ENCODE results near the gene POU6F2. TPM values are rescaled to one million over a fixed set of nuclear protein-coding genes. Genes with fewer than 3 reads are reported as not detected.
"Not testable (repeated sequence)": the region's sequence is repeated elsewhere in the genome, so short reads cannot be mapped to it uniquely, and the experiment has no call there.

Gene POU6F2
- total and polyA plus RNA-seq, 2 donors: 0.05 to 0.07 TPM

DNA sequence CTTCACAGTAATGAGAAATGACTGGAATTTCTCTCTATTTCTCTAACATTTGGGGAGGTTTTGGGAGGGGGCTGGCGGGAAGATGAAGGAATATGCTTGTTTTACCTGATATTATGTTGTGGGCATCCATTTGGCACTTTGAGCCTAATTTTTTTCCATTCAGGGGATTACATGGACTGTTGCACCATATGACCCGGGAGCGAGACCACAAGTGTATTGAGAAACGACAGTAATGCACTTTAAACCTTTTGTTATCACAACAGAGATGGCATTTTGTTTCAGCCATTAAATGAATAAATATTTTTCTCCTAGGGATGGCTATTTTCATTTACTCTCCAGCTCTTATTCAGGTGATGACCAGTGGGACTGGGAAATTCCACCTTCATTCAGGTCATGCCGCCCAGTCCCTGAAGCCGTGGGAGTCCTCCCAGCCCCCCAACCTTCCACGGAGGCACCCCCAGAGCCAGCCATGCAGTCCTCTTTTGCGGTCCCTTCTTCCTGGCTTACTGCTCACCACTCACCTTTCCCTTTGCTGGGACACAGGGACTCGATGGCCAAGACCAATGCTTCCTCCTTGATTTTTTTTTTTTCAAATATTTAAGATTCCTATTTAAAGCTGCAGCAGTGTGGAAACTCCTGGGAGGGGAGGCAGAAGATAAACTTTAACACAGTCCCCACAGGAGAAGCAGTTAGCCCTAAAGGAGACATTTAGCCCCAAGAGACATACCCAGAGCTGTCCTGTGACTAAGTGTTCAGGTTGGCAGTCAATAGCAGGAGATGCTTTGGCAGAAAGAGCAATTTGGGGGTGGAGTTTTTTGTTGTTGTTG, 397.6 kb downstream of the POU6F2 start:
- Histone ChIP-seq H3K4me3 (ENCODE audit: low read length in 2 of 2) (no peak overlapping the region), H3K4me1 (ENCODE audit: control insufficient read depth in 2 of 2, insufficient read depth in 2 of 2, low read length in 2 of 2) (no peaks in the 10 kb centered on the region), H3K36me3 (ENCODE audit: control insufficient read depth in 2 of 2, insufficient read depth in 2 of 2, low read length in 1 of 2) (no peaks in the 10 kb centered on the region), H3K27me3 (ENCODE audit: control insufficient read depth in 2 of 2, insufficient read depth in 1 of 2, low read length in 1 of 2) (no peaks in the 10 kb centered on the region), H3K9me3 (ENCODE audit: control insufficient read depth in 2 of 2, insufficient read depth in 1 of 2, low read length in 1 of 2) (no peaks in the 10 kb centered on the region), H3K27ac (ENCODE audit: low read depth in 1 of 2, low read length in 1 of 2) (no peak overlapping the region)
- no peak for DNase-seq (ENCODE audit: low read depth in 6 of 9, low spot score in 9 of 9)
- WGBS: 82% methylated on average over 9 of the region's 9 CpGs

GRCh38 chr7:39375874-39376190, 398.1 kb downstream of the POU6F2 start:
- no peak for DNase-seq (ENCODE audit: low read depth in 6 of 9, low spot score in 9 of 9)
- Histone ChIP-seq H3K9me3 (ENCODE audit: control insufficient read depth in 2 of 2, insufficient read depth in 1 of 2, low read length in 1 of 2) (no peaks in the 10 kb centered on the region), H3K27me3 (ENCODE audit: control insufficient read depth in 2 of 2, insufficient read depth in 1 of 2, low read length in 1 of 2) (no peaks in the 10 kb centered on the region), H3K4me1 (ENCODE audit: control insufficient read depth in 2 of 2, insufficient read depth in 2 of 2, low read length in 2 of 2) (no peaks in the 10 kb centered on the region), H3K36me3 (ENCODE audit: control insufficient read depth in 2 of 2, insufficient read depth in 2 of 2, low read length in 1 of 2) (no peaks in the 10 kb centered on the region), H3K4me3 (ENCODE audit: low read length in 2 of 2) (no peak overlapping the region), H3K27ac (ENCODE audit: low read depth in 1 of 2, low read length in 1 of 2) (no peak overlapping the region)

DNA sequence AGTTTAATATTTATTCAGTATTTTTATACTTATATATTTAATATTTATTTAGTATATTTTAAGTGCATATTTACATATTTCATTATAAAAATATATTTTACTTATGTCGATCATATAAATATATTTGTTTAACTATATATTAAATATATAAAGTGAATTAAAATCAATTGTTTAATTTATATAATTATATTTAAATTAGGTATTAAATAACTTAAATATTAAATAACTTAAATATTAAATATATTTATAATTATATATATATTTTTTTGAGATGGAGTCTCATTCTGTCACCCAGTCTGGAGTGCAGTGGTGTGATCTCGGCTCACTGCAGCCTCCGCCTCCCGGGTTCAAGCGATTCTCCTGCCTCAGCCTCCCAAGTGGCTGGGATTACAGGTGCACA, 399.2 kb downstream of the POU6F2 start:
- not testable (repeated sequence) for DNase-seq (ENCODE audit: low read depth in 6 of 9, low spot score in 9 of 9); H3K27me3 ChIP-seq (ENCODE audit: control insufficient read depth in 2 of 2, insufficient read depth in 1 of 2, low read length in 1 of 2); H3K4me3 ChIP-seq (ENCODE audit: low read length in 2 of 2); H3K27ac ChIP-seq (ENCODE audit: low read depth in 1 of 2, low read length in 1 of 2); H3K9me3 ChIP-seq (ENCODE audit: control insufficient read depth in 2 of 2, insufficient read depth in 1 of 2, low read length in 1 of 2); H3K36me3 ChIP-seq (ENCODE audit: control insufficient read depth in 2 of 2, insufficient read depth in 2 of 2, low read length in 1 of 2); H3K4me1 ChIP-seq (ENCODE audit: control insufficient read depth in 2 of 2, insufficient read depth in 2 of 2, low read length in 2 of 2)
- WGBS: 97% methylated on average over 5 of the region's 5 CpGs

DNA sequence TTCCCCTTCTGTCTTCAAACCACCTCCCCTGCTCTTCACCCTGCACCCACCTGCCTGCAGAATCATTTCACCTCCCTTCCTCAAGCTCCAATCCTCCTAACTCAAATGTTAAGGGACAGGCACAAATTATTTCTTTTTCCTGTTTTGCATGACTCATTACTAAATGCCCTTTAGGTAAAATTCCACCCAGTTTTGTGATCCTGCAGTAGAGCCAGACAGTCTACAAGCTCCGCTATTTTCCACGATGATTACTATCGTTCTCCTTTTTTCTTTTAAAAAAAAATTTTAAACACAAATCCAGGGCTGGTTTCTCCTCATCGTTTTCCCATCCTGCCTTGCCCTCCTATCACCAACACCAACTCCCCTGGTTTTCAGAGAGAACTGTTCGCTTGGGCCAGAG, 401.7 kb downstream of the POU6F2 start:
- Histone ChIP-seq H3K27ac (ENCODE audit: low read depth in 1 of 2, low read length in 1 of 2) (no peak overlapping the region), H3K4me1 (ENCODE audit: control insufficient read depth in 2 of 2, insufficient read depth in 2 of 2, low read length in 2 of 2) (no peaks in the 10 kb centered on the region), H3K9me3 (ENCODE audit: control insufficient read depth in 2 of 2, insufficient read depth in 1 of 2, low read length in 1 of 2) (no peaks in the 10 kb centered on the region), H3K27me3 (ENCODE audit: control insufficient read depth in 2 of 2, insufficient read depth in 1 of 2, low read length in 1 of 2) (no peaks in the 10 kb centered on the region), H3K36me3 (ENCODE audit: control insufficient read depth in 2 of 2, insufficient read depth in 2 of 2, low read length in 1 of 2) (no peaks in the 10 kb centered on the region), H3K4me3 (ENCODE audit: low read length in 2 of 2) (no peak overlapping the region)
- WGBS: 93% methylated on average over 5 of the region's 5 CpGs
- no peak for DNase-seq (ENCODE audit: low read depth in 6 of 9, low spot score in 9 of 9)

- no peaks in the 10 kb centered on the region for H3K27me3 ChIP-seq (ENCODE audit: control insufficient read depth in 2 of 2, insufficient read depth in 1 of 2, low read length in 1 of 2)
- 96% methylated on average over 1 of the region's 1 CpG for WGBS
- no peaks in the 10 kb centered on the region for H3K36me3 ChIP-seq (ENCODE audit: control insufficient read depth in 2 of 2, insufficient read depth in 2 of 2, low read length in 1 of 2)
These were observed 405.4 kb downstream of the POU6F2 start for GRCh38 chr7:39383136-39383535.

DNA sequence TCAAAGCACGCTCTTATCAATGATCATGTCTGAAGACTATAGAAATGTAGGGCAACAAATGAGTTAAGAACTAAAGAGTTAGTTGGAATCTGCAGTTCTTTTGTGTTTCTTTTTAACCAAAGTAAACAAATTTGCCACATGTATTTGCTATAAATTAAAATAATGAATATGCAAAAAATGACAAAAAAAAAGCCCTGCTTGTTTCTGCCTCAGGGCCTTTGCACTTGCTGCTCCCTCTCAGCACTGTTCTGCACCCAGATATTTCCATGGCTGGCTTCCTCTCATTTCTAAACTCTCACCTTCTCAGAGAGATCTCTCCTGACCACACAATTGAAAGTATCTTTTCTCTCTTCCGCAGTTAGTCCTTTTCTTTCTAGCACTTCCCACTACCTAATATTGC, 406.7 kb downstream of the POU6F2 start:
- 98% methylated on average over 2 of the region's 2 CpGs for WGBS
- no peak overlapping the region for H3K27ac ChIP-seq (ENCODE audit: low read depth in 1 of 2, low read length in 1 of 2)
- no peak for DNase-seq (ENCODE audit: low read depth in 6 of 9, low spot score in 9 of 9)

More at GRCh38 chr7:39383136-39383535, 405.4 kb downstream of the POU6F2 start:
- Histone ChIP-seq H3K4me3 (ENCODE audit: low read length in 2 of 2) (no peak overlapping the region), H3K27ac (ENCODE audit: low read depth in 1 of 2, low read length in 1 of 2) (no peak overlapping the region), H3K9me3 (ENCODE audit: control insufficient read depth in 2 of 2, insufficient read depth in 1 of 2, low read length in 1 of 2) (no peaks in the 10 kb centered on the region), H3K4me1 (ENCODE audit: control insufficient read depth in 2 of 2, insufficient read depth in 2 of 2, low read length in 2 of 2) (no peaks in the 10 kb centered on the region)
- DNase-seq (ENCODE audit: low read depth in 6 of 9, low spot score in 9 of 9): no peak

GRCh38 chr7:39386718-39387117, 409.0 kb downstream of the POU6F2 start:
- WGBS: 91% methylated on average over 5 of the region's 5 CpGs
- Histone ChIP-seq H3K4me1 (ENCODE audit: control insufficient read depth in 2 of 2, insufficient read depth in 2 of 2, low read length in 2 of 2) (no peaks in the 10 kb centered on the region), H3K27me3 (ENCODE audit: control insufficient read depth in 2 of 2, insufficient read depth in 1 of 2, low read length in 1 of 2) (no peaks in the 10 kb centered on the region), H3K4me3 (ENCODE audit: low read length in 2 of 2) (no peak overlapping the region), H3K27ac (ENCODE audit: low read depth in 1 of 2, low read length in 1 of 2) (no peak overlapping the region), H3K36me3 (ENCODE audit: control insufficient read depth in 2 of 2, insufficient read depth in 2 of 2, low read length in 1 of 2) (no peaks in the 10 kb centered on the region), H3K9me3 (ENCODE audit: control insufficient read depth in 2 of 2, insufficient read depth in 1 of 2, low read length in 1 of 2) (no peaks in the 10 kb centered on the region)
- no peak for DNase-seq (ENCODE audit: low read depth in 6 of 9, low spot score in 9 of 9)

More for the DNA sequence above, 406.7 kb downstream of the POU6F2 start:
- Histone ChIP-seq H3K27me3 (ENCODE audit: control insufficient read depth in 2 of 2, insufficient read depth in 1 of 2, low read length in 1 of 2) (no peaks in the 10 kb centered on the region), H3K4me3 (ENCODE audit: low read length in 2 of 2) (no peak overlapping the region), H3K9me3 (ENCODE audit: control insufficient read depth in 2 of 2, insufficient read depth in 1 of 2, low read length in 1 of 2) (no peaks in the 10 kb centered on the region), H3K4me1 (ENCODE audit: control insufficient read depth in 2 of 2, insufficient read depth in 2 of 2, low read length in 2 of 2) (no peaks in the 10 kb centered on the region), H3K36me3 (ENCODE audit: control insufficient read depth in 2 of 2, insufficient read depth in 2 of 2, low read length in 1 of 2) (no peaks in the 10 kb centered on the region)

GRCh38 chr7:39392151-39392550, 414.4 kb downstream of the POU6F2 start:
- Histone ChIP-seq H3K9me3 (ENCODE audit: control insufficient read depth in 2 of 2, insufficient read depth in 1 of 2, low read length in 1 of 2) (no peaks in the 10 kb centered on the region), H3K36me3 (ENCODE audit: control insufficient read depth in 2 of 2, insufficient read depth in 2 of 2, low read length in 1 of 2) (no peaks in the 10 kb centered on the region), H3K27me3 (ENCODE audit: control insufficient read depth in 2 of 2, insufficient read depth in 1 of 2, low read length in 1 of 2) (peaks cover 0 to 7% of the 10 kb centered on the region in 2 donors), H3K27ac (ENCODE audit: low read depth in 1 of 2, low read length in 1 of 2) (no peak overlapping the region), H3K4me3 (ENCODE audit: low read length in 2 of 2) (no peak overlapping the region), H3K4me1 (ENCODE audit: control insufficient read depth in 2 of 2, insufficient read depth in 2 of 2, low read length in 2 of 2) (no peaks in the 10 kb centered on the region)
- DNase-seq (ENCODE audit: low read depth in 6 of 9, low spot score in 9 of 9): no peak
- WGBS: 97% methylated on average over 2 of the region's 2 CpGs

DNA sequence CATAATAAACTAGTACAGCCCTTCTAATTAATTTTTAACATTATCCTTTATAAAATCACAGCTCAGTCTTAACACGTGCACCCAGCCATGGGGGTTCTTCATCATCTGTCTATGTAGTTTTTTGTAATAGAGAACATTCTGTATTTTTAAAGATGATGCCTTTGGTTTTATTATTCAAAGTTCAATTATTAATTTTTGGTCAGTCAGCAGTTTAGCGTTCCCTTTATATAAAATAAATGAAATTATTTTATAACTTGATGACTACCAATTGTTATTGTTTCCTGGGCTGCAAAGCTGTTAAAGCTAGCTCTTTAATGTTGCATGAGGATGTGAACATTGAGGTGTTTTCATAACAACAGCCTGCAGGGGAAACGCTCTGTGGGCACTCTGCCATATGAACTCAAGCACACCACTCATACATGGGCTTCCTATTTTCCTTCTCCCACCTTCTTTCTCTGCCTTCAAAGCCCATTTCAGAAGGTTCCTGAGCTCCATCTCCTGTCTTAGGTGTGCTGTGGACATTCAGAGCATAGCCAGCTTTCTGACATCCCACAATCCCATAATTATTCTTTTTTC, 416.5 kb downstream of the POU6F2 start:
- no peak for DNase-seq (ENCODE audit: low read depth in 6 of 9, low spot score in 9 of 9)
- H3K27me3 ChIP-seq (ENCODE audit: control insufficient read depth in 2 of 2, insufficient read depth in 1 of 2, low read length in 1 of 2): peaks cover 0 to 7% of the 10 kb centered on the region in 2 donors
- H3K4me1 ChIP-seq (ENCODE audit: control insufficient read depth in 2 of 2, insufficient read depth in 2 of 2, low read length in 2 of 2): no peaks in the 10 kb centered on the region
- no peaks in the 10 kb centered on the region for H3K9me3 ChIP-seq (ENCODE audit: control insufficient read depth in 2 of 2, insufficient read depth in 1 of 2, low read length in 1 of 2)
- no peaks in the 10 kb centered on the region for H3K36me3 ChIP-seq (ENCODE audit: control insufficient read depth in 2 of 2, insufficient read depth in 2 of 2, low read length in 1 of 2)
- WGBS: 64% methylated on average over 3 of the region's 3 CpGs
- no peak overlapping the region for H3K27ac ChIP-seq (ENCODE audit: low read depth in 1 of 2, low read length in 1 of 2)
- H3K4me3 ChIP-seq (ENCODE audit: low read length in 2 of 2): no peak overlapping the region
